Bronchial epithelial cell (primary cell): ENCODE measurements around the gene SERTAD2. TPM values are rescaled to one million over a fixed set of nuclear protein-coding genes. Genes with fewer than 3 reads are reported as not detected.

Experiments
- DNase-seq: peaks from one replicate; pipeline ENCODE4 v3.0.0-alpha.2; 2010; ENCODE audit warnings: low read depth
- FAIRE-seq: peaks from 2 replicates; lab custom pipeline; 2011; peaks lifted over from hg19 to GRCh38; lab: Jason Lieb, UNC
- H3K27me3 ChIP-seq: 2 replicates; pipeline ENCODE4 v1.5.1; 2011; ENCODE audit warnings: low read length; ENCODE audit not compliant: control insufficient read depth, insufficient read depth
- H3K36me3 ChIP-seq: 2 replicates; pipeline ENCODE4 v1.5.1; 2011; ENCODE audit warnings: low read length; ENCODE audit not compliant: control insufficient read depth, insufficient read depth
- H3K4me3 ChIP-seq: 2 replicates; pipeline ENCODE4 v1.5.1; 2011; ENCODE audit warnings: mild to moderate bottlenecking, low read depth, low read length, control low read depth
- total RNA-seq: library from RNA; depleted of rRNA; stranded (reverse); fragments of >200 nt; gene quantifications from 2 replicates; pipeline ENCODE4 v1.2.1, GENCODE V29; 2014
- TF ChIP-seq, protein P1 (sequence below): IDR thresholded peaks from 2 replicates; pipeline ENCODE4 v1.5.1; 2011; ENCODE audit warnings: mild to moderate bottlenecking, moderate library complexity, low read length, control low read depth, inconsistent platforms; ENCODE audit not compliant: insufficient read depth, severe bottlenecking

SERTAD2 gene
- total RNA-seq, 1 donor from 2014 or later = 4.2 TPM

- TF ChIP-seq, protein P1, sequence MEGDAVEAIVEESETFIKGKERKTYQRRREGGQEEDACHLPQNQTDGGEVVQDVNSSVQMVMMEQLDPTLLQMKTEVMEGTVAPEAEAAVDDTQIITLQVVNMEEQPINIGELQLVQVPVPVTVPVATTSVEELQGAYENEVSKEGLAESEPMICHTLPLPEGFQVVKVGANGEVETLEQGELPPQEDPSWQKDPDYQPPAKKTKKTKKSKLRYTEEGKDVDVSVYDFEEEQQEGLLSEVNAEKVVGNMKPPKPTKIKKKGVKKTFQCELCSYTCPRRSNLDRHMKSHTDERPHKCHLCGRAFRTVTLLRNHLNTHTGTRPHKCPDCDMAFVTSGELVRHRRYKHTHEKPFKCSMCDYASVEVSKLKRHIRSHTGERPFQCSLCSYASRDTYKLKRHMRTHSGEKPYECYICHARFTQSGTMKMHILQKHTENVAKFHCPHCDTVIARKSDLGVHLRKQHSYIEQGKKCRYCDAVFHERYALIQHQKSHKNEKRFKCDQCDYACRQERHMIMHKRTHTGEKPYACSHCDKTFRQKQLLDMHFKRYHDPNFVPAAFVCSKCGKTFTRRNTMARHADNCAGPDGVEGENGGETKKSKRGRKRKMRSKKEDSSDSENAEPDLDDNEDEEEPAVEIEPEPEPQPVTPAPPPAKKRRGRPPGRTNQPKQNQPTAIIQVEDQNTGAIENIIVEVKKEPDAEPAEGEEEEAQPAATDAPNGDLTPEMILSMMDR = no peak
- no peak for FAIRE-seq
- no peaks in the 10 kb centered on the region for H3K36me3 ChIP-seq
Observed at GRCh38 chr2:64601034-64601754, 52.5 kb downstream of the SERTAD2 start.

GRCh38 chr2:64599469-64599868 lies 54.2 kb downstream of the SERTAD2 start:
- Histone ChIP-seq H3K36me3 (no peaks in the 10 kb centered on the region), H3K27me3 (no peaks in the 10 kb centered on the region), H3K4me3 (no peak overlapping the region)
- TF ChIP-seq, protein P1 = no peak
- DNase-seq (no peak), FAIRE-seq (no peak)

More at GRCh38 chr2:64601034-64601754, 52.5 kb downstream of the SERTAD2 start:
- no peak for DNase-seq
- no peak overlapping the region for H3K4me3 ChIP-seq
- H3K27me3 ChIP-seq = no peaks in the 10 kb centered on the region

DNA sequence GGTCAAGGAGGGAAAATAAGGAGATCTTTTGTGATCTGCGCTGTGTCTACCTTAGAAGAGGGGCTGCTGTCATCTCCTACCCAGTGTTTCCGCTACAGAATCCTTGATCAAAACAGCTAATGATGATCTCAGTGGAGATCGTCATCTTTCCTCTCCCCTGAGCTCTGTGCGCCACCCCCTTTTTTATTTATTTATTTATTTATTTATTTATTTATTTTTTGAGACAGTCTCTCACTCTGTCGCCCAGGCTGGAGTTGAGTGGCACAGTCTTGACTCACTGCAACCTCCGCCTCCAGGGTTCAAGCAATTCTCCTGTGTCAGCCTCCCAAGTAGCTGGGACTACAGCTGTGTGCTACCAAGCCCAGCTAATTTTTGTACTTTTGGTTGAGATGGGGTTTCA lies 55.5 kb downstream of the SERTAD2 start:
- DNase-seq = no peak
- no peaks in the 10 kb centered on the region for H3K36me3 ChIP-seq
- H3K27me3 ChIP-seq = no peaks in the 10 kb centered on the region
- H3K4me3 ChIP-seq = no peak overlapping the region
- TF ChIP-seq, protein P1 = no peak
- no peak for FAIRE-seq

DNA sequence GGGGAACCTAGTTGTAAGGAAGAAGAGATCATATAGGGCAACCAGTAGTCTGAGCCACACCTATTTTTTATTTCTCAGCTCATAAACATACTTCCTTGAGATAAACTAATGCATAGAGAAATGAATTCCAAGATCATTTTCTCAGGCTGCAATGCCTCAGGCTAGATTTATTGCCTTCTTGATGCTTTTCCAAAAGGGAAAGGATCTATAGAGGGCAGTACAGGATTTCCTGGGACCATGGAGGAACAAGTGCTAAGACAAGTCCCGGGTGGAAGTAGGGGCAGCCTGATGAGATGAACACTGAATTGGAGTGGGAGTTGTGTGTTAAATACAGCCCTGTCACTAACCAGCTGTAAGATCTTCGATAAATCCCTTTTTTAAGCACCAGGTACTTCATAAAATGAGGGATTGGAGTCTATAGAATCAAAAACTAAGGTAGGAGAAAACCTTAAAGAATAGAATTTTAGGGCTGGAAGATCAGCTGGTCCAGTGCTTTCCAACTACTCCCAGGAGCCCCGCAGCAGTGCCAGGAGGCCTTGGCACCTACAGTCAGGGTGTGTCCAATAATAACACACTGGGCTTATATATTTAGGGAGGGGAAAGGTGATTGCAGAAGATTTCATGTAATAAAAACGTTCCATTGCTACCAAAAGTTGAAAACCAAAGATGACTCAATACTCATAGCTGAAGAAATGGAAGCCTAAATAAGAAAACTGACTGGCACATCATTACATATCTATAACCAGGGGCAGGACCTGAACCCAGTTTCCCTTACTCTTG lies 58.1 kb downstream of the SERTAD2 start:
- H3K4me3 ChIP-seq = no peak overlapping the region
- TF ChIP-seq, protein P1 = peak; percentile 34
- DNase-seq (peak; percentile 55), FAIRE-seq (no peak)
- no peaks in the 10 kb centered on the region for H3K27me3 ChIP-seq
- peaks cover 2% of the 10 kb centered on the region for H3K36me3 ChIP-seq

- Histone ChIP-seq H3K27me3 (no peaks in the 10 kb centered on the region), H3K4me3 (no peak overlapping the region), H3K36me3 (peaks cover 2% of the 10 kb centered on the region)
- TF ChIP-seq, protein P1 = no peak
- no peak for FAIRE-seq
- DNase-seq = peak; percentile 74
Observed at GRCh38 chr2:64594226-64594989, 59.3 kb downstream of the SERTAD2 start.
